ENCODE data around the gene ABCB10. TPM values are rescaled to one million over a fixed set of nuclear protein-coding genes. Genes with fewer than 3 reads are reported as not detected.

ABCB10 gene
- total RNA-seq, 6 experiments from 2014 or later = 16.1 to 21.0 (median 18.4) TPM

DNA sequence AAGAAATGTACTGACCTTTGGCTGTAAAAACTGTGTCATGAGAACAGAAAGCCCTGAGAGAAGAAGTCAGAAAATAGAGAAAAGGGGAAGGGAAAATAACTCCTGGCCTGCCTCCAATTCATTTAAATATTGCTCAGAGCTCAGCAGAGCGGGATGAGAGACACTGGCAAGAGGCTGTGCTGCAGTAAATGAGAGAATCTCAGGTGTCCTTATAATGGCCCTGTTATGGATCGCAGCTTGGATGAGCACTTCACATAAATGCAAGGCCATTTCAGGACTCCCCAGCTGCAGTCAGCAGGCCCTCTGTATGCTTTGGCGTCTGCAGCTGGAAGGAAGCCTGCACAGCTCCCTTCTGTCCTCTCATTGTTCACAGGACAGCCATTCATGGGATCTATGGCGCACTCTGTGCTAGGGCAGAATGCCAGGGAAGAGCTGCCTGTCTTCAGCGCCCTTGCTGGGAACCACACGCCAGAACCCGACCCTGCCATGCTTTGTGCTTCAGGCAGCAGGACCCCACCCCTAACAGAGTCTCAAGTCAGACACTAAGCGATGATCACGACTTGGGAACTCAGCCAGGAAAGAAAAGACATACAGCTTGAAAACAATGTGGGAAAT is 20.7 kb upstream of the ABCB10 start:
- Mint-ChIP-seq H3K4me1 (ENCODE audit: low read depth) (peaks cover 11% of the 10 kb centered on the region), H3K4me3 (peak overlapping the region; percentile 47), H3K36me3 (ENCODE audit: low read depth) (no peaks in the 10 kb centered on the region), H3K27me3 (ENCODE audit: insufficient read depth) (peaks cover 8% of the 10 kb centered on the region; the same call in 1 of the 2 replicates), H3K27ac (no peak overlapping the region), H3K9me3 (no peaks in the 10 kb centered on the region)
- peak; percentile 10 for DNase-seq
- TF ChIP-seq, protein P1, sequence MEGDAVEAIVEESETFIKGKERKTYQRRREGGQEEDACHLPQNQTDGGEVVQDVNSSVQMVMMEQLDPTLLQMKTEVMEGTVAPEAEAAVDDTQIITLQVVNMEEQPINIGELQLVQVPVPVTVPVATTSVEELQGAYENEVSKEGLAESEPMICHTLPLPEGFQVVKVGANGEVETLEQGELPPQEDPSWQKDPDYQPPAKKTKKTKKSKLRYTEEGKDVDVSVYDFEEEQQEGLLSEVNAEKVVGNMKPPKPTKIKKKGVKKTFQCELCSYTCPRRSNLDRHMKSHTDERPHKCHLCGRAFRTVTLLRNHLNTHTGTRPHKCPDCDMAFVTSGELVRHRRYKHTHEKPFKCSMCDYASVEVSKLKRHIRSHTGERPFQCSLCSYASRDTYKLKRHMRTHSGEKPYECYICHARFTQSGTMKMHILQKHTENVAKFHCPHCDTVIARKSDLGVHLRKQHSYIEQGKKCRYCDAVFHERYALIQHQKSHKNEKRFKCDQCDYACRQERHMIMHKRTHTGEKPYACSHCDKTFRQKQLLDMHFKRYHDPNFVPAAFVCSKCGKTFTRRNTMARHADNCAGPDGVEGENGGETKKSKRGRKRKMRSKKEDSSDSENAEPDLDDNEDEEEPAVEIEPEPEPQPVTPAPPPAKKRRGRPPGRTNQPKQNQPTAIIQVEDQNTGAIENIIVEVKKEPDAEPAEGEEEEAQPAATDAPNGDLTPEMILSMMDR (IDR thresholded peaks at IDR 0.05) = no peak

DNA sequence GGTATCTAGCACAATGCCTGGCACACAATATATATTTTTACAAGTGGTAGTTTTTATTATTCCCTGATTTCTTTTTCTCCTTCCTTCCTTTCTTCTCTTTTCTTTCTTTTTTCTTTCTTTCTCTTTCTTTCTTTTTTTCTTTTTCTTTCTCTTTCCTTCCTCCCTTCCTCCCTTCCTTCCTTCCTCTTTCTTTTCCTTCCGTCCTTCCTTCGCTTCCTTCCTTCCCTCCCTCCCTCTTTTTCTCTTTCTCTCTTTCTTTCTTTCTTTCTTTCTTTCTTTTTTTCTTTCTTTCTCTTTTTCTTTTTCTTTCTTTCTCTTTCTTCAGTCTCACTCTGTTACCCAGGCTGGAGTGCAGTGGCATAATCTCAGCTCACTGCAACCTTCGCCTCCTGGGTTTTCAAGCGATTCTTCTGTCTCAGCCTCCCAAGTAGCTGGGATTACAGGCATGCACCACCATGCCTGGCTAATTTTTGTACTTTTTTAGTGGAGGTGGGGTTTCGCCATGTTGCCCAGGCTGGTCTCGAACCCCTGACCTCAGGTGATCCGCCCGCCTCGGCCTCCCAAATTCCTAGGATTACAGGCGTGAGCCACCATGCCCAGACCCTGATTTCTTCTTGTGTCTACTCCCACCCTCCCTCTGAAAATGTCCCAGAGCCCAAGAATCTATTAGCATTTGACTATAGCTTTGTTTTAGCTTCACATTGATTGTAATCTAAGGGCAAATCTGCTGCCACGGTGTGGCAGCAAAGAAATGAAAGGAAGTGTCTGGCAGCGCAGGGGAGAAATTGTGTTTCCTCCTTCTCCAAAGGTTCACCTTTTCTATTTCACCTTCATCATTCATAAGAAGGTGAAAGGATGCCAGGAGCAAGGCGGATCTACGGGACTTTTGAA is 19.9 kb upstream of the ABCB10 start:
- H3K36me3 Mint-ChIP-seq (ENCODE audit: low read depth) = no peaks in the 10 kb centered on the region
- H3K27ac Mint-ChIP-seq = no peak overlapping the region
- TF ChIP-seq, protein P1 (IDR thresholded peaks at IDR 0.05) = no peak
- H3K9me3 Mint-ChIP-seq = no peaks in the 10 kb centered on the region
- H3K4me1 Mint-ChIP-seq (ENCODE audit: low read depth) = peaks cover 11% of the 10 kb centered on the region
- H3K27me3 Mint-ChIP-seq (ENCODE audit: insufficient read depth) = peaks cover 10% of the 10 kb centered on the region; the same call in 1 of the 2 replicates
- peak overlapping the region; percentile 47; the same call in 1 of the 2 replicates for H3K4me3 Mint-ChIP-seq
- no peak for DNase-seq

DNA sequence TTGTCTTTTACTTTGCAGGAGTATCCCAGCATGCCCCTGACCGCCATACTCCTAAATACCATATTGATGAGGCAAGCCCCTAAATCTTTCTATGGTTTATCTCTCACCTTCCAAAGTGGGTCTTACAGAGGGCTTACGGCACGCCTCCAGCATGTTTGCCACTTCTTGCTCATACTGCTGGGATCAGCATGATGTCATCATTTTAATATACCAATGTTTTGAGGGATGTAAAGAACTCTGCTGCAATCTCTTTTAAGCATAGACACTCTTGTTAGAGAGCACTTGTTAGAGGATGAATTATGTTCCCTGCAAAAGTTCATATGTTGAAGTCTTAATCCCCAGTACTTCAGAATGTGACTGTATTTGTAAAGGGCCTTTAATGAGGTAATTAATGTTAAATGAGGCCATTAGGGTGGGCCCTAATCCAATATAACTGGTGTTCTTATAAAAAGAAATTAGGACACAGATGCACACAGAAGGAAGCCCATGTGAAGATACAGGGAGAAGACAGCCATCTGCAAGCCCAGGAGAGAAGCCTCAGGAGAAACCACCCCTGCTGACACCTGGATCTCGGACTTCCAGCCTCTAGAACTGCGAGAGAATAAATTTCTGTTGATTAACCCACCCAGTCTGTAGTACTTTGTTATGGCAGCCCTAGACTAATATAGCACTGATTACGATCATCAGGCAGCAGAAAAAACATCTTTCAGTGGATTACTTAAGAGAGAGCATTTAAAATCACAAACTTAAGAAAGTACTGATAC is 16.4 kb upstream of the ABCB10 start:
- H3K4me1 Mint-ChIP-seq (ENCODE audit: low read depth) = peaks cover 11% of the 10 kb centered on the region
- no peaks in the 10 kb centered on the region for H3K36me3 Mint-ChIP-seq (ENCODE audit: low read depth)
- H3K27me3 Mint-ChIP-seq (ENCODE audit: insufficient read depth) = peaks cover 21% of the 10 kb centered on the region; the same call in 1 of the 2 replicates
- DNase-seq = no peak
- H3K9me3 Mint-ChIP-seq = no peaks in the 10 kb centered on the region
- no peak overlapping the region for H3K27ac Mint-ChIP-seq
- H3K4me3 Mint-ChIP-seq = no peak overlapping the region
- TF ChIP-seq, protein P1 (IDR thresholded peaks at IDR 0.05) = no peak

DNA sequence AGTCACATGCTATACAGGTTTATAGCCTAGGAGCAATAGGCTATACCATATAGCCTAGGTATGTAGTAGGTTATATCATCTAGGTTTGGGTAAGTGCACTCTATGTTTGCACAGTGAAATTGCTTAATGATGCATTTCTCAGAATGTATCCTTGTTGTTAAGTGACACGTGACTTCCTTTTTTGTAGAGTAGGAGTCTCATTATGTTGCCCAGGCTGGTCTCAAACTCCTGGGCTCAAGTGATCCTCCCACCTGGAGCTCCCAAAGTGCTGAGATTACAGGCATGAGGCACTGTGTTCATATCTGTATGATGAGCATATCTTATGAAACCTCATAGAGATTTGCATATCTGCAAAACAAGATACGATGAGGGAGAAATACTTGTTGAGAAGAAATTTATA is 13.8 kb upstream of the ABCB10 start:
- Mint-ChIP-seq H3K4me3 (no peak overlapping the region), H3K9me3 (no peaks in the 10 kb centered on the region), H3K27me3 (ENCODE audit: insufficient read depth) (peaks cover 14% of the 10 kb centered on the region; the same call in 1 of the 2 replicates), H3K4me1 (ENCODE audit: low read depth) (no peaks in the 10 kb centered on the region), H3K27ac (no peak overlapping the region), H3K36me3 (ENCODE audit: low read depth) (no peaks in the 10 kb centered on the region)
- DNase-seq = no peak
- TF ChIP-seq, protein P1 (IDR thresholded peaks at IDR 0.05) = no peak

DNA sequence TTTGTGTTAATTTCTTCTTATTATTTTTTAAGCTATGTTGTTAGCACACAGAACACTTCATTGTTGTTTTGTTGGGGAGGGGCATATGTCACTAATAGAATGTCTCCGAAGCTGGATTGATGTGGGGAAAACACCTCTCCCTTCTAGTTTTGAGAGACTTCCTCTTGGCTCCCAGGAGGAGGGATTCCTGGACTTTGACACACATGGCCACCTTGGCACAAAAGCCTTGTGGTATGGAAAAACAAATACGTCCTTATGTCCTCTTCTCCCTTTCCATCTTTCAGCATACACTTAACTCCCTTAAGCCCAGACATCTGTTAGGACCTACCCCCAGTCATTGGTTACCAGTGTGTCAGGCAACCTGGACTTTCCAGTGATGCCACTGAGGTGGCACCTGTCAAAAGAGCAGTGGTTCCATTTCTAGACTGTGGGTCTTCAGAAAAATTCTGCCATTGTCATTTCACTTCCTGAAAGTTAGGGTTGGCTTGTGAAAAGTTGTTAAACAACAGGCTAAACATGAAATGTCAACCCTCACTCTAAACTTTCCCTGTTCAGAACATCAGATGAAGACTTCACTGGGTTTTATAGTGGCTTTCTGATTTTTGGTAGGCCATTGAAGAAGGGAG is 12.5 kb upstream of the ABCB10 start:
- Mint-ChIP-seq H3K36me3 (ENCODE audit: low read depth) (no peaks in the 10 kb centered on the region), H3K27me3 (ENCODE audit: insufficient read depth) (peaks cover 14% of the 10 kb centered on the region; the same call in 1 of the 2 replicates), H3K4me1 (ENCODE audit: low read depth) (no peaks in the 10 kb centered on the region), H3K9me3 (no peaks in the 10 kb centered on the region), H3K27ac (no peak overlapping the region), H3K4me3 (no peak overlapping the region)
- DNase-seq = no peak
- TF ChIP-seq, protein P1 (IDR thresholded peaks at IDR 0.05) = no peak

All from HFFc6 (cell line).